ENCODE results near the gene ZFHX3.

DNA sequence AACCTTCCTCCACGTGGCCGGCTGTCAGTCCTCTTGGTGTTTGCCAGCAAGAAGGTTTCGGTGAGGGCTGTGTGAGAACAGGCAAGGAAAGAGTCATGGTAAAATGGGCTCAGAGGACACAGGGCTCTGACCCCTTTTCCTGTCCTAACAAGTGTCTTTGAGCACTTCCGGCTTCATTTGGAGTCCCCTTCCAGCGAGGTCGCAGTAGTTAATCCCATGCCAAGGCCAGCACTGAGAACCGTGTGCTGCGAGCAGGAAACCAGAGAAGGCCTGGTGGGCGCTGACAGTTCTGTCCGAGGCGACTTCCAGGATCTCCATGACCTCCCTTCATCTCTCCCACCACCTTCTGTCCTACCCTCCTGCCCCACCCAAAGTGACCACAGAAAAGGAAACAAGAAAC is 168.1 kb downstream of the ZFHX3 start:
- TF ChIP-seq, protein P1, sequence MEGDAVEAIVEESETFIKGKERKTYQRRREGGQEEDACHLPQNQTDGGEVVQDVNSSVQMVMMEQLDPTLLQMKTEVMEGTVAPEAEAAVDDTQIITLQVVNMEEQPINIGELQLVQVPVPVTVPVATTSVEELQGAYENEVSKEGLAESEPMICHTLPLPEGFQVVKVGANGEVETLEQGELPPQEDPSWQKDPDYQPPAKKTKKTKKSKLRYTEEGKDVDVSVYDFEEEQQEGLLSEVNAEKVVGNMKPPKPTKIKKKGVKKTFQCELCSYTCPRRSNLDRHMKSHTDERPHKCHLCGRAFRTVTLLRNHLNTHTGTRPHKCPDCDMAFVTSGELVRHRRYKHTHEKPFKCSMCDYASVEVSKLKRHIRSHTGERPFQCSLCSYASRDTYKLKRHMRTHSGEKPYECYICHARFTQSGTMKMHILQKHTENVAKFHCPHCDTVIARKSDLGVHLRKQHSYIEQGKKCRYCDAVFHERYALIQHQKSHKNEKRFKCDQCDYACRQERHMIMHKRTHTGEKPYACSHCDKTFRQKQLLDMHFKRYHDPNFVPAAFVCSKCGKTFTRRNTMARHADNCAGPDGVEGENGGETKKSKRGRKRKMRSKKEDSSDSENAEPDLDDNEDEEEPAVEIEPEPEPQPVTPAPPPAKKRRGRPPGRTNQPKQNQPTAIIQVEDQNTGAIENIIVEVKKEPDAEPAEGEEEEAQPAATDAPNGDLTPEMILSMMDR (conservative IDR thresholded peaks at IDR 0.05 in 1 of 2, IDR thresholded peaks at IDR 0.05 in 1 of 2; ENCODE audit: low read depth in 1 of 2, low read length in 2 of 2) = no peak
- TF ChIP-seq EZH2 (IDR thresholded peaks at IDR 0.05; ENCODE audit: low read length, missing control alignments) = no peak

Measured in fibroblast of lung (primary cell).